Tibial artery (tissue), 4 donors: ENCODE data around the gene TXN.
"Not testable (repeated sequence)": the region's sequence is repeated elsewhere in the genome, so short reads cannot be mapped to it uniquely, and the experiment has no call there.

ENCODE experiments used
- DNase-seq, 2 donors: peaks; one replicate each; pipeline ENCODE4 v3.0.0-alpha.2; 2019
- H3K27ac ChIP-seq, 2 donors: fragments of 200-600 bp; sonication (generic) in 1 of 2; 1 replicate in 1 of 2; 2 replicates in 1 of 2; pipeline ENCODE4 v1.5.1; 2018 to 2019; ENCODE audit warnings: mild to moderate bottlenecking in 1 of 2
- H3K27me3 ChIP-seq, 2 donors: fragments of 200-600 bp; sonication (generic) in 1 of 2; one replicate each; pipeline versions ENCODE4 v1.5.1 to v1.6.0; 2016 to 2019
- H3K36me3 ChIP-seq, 3 donors: fragments of 200-600 bp; sonication (generic) in 2 of 3; one replicate each; pipeline ENCODE4 v1.5.1; 2016 to 2019; ENCODE audit warnings: mild to moderate bottlenecking in 2 of 3
- H3K4me1 ChIP-seq, 4 donors: fragments of 200-600 bp; sonication (generic) in 2 of 4; 1 replicate in 3 of 4; 2 replicates in 1 of 4; pipeline ENCODE4 v1.5.1; 2016 to 2019
- H3K4me3 ChIP-seq, 2 donors: fragments of 200-600 bp; sonication (generic) in 1 of 2; 1 replicate in 1 of 2; 2 replicates in 1 of 2; pipeline ENCODE4 v1.5.1; 2018 to 2019; ENCODE audit warnings: mild to moderate bottlenecking in 2 of 2
- H3K9me3 ChIP-seq, 3 donors: fragments of 200-600 bp; sonication (generic) in 1 of 3; one replicate each; pipeline ENCODE4 v1.5.1; 2016 to 2019
- CTCF ChIP-seq, 2 experiments: fragments of 200-600 bp in 1 of 2; fragments of 450-650 bp in 1 of 2; IDR thresholded peaks; one replicate each; pipeline ENCODE4 v1.5.1; 2017 to 2019; ENCODE audit warnings: antibody characterized with exemption in 2 of 2, mild to moderate bottlenecking in 1 of 2, moderate library complexity in 1 of 2
- intact Hi-C: fragments of 100-400 bp; cut with DNase I; formaldehyde crosslinking; loops from one replicate; pipeline ENCODE4 v1.15.0; 2023; ENCODE audit warnings: low total_unique reads

TXN gene

GRCh38 chr9:110197330-110198187 is 58.7 kb downstream of the TXN start:
- no peaks in the 10 kb centered on the region for H3K9me3 ChIP-seq
- intact Hi-C loops: no loop called here
- TF ChIP-seq CTCF (IDR thresholded peaks at IDR 0.05): no peak
- no peak overlapping the region for H3K27ac ChIP-seq
- H3K27me3 ChIP-seq: no peaks in the 10 kb centered on the region
- no peak overlapping the region for H3K4me3 ChIP-seq
- H3K4me1 ChIP-seq: peaks cover 0 to 14% (median 2%) of the 10 kb centered on the region in 4 donors
- no peaks in the 10 kb centered on the region for H3K36me3 ChIP-seq
- no peak for DNase-seq

- H3K27ac ChIP-seq, H3K4me3 ChIP-seq, H3K9me3 ChIP-seq, H3K36me3 ChIP-seq, intact Hi-C loops, DNase-seq, H3K27me3 ChIP-seq: not testable (repeated sequence)
- peaks cover 4 to 24% (median 8%) of the 10 kb centered on the region in 4 donors for H3K4me1 ChIP-seq
Observed at GRCh38 chr9:110196084-110196499, 60.2 kb downstream of the TXN start.
